Measurements from ENCODE around the gene SLC22A1. TPM values are rescaled to one million over a fixed set of nuclear protein-coding genes. Genes with fewer than 3 reads are reported as not detected.

SLC22A1 gene
- total and polyA plus RNA-seq, 10 of the 15 experiments (the other 5 are each of a cell fraction or from before 2014, with no cell fraction given), result 0.09 to 0.28 (median 0.15) TPM; not detected in 3

DNA sequence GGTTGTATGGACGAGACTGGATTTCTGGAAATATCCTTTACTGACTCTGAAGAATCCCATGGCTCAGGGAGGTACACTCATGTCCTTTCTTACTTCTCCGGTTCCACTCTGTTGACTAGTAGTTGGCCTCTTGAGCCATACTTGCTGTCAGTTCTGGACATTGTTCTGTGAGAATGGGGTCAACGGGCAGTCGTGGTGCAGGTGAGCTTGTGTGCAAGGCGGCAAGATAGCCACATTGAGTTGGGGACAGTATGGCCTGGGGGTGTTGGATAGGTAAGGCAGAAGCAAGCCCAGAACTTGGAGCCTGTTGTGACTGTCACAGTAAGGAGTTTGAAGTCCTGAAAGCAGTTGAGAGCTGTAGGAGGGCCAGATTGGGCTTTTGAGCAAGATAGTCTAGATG lies 13.5 kb upstream of the SLC22A1 start (continued):
- TF ChIP-seq ATF3 (IDR thresholded peaks at IDR 0.05; ENCODE audit: borderline replicate concordance, extremely low read depth, low read depth, low read length), result no peak
- TF ChIP-seq POLR2A (IDR thresholded peaks at IDR 0.05; ENCODE audit: low read depth, low read length), result no peak
- TF ChIP-seq HDAC6 (IDR thresholded peaks at IDR 0.05; ENCODE audit: unreplicated experiment), result no peak
- TF ChIP-seq SP1 (IDR thresholded peaks at IDR 0.05; ENCODE audit: low read depth, low read length), result no peak
- TF ChIP-seq SRF (IDR thresholded peaks at IDR 0.05; ENCODE audit: low read depth in 2 of 2, low read length in 2 of 2), result no peak
- TF ChIP-seq, protein P1, sequence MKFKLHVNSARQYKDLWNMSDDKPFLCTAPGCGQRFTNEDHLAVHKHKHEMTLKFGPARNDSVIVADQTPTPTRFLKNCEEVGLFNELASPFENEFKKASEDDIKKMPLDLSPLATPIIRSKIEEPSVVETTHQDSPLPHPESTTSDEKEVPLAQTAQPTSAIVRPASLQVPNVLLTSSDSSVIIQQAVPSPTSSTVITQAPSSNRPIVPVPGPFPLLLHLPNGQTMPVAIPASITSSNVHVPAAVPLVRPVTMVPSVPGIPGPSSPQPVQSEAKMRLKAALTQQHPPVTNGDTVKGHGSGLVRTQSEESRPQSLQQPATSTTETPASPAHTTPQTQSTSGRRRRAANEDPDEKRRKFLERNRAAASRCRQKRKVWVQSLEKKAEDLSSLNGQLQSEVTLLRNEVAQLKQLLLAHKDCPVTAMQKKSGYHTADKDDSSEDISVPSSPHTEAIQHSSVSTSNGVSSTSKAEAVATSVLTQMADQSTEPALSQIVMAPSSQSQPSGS (IDR thresholded peaks at IDR 0.05; ENCODE audit: low read length), result no peak
- no peak for TF ChIP-seq YBX1 (IDR thresholded peaks at IDR 0.05)

DNA sequence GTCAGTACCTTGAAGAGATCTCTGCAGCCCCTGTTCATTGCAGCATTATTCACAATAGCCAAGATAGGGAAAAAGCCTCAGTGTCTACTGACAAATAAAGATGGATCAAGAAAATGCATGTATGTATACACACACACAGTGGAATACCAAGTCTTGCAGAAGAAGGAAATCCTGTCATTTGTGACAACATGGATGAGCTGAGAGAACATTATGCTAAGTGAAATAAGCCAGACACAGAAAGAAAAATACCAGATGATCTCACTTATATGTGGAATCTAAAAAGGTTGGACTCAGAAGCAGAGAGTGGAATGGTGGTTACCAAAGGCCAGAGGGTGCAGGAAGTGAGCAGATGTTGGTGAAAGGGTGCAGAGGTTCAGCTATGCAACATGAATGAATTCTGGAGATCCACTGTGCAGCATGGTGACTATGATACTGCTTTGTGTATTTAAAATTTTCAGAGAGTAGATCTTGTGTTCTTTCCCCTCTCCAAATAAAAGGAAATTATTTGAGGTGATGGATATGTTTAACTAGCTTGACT lies 11.0 kb upstream of the SLC22A1 start:
- RAD21 ChIA-PET (ENCODE audit: unreplicated experiment), result no interaction called here
- DNase-seq (ENCODE audit: low read depth, low spot score) (no peak), FAIRE-seq (no peak), ATAC-seq (no peak; the same call in 2 of the 3 replicates)
- Histone ChIP-seq H3K9ac (ENCODE audit: control insufficient read depth, insufficient read depth, low read length) (no peak overlapping the region), H3K4me3 (no peak overlapping the region), H3K79me2 (ENCODE audit: control insufficient read depth, insufficient read depth, low read length) (no peaks in the 10 kb centered on the region), H3K36me3 (ENCODE audit: control insufficient read depth in 2 of 2, insufficient read depth in 2 of 2, low read length in 1 of 2) (peaks cover 0 to 2% of the 10 kb centered on the region in 2 experiments), H3K27ac (ENCODE audit: control insufficient read depth, insufficient read depth) (no peak overlapping the region), H2AFZ (ENCODE audit: control insufficient read depth, low read depth, low read length) (no peak overlapping the region), H3K9me3 (replicated peaks; ENCODE audit: control insufficient read depth, insufficient read depth, low read length) (no peaks in the 10 kb centered on the region), H3K4me2 (ENCODE audit: control insufficient read depth, insufficient read depth) (no peak overlapping the region), H3K4me1 (ENCODE audit: control insufficient read depth, insufficient read depth, low read length) (no peaks in the 10 kb centered on the region), H4K20me1 (ENCODE audit: control insufficient read depth, insufficient read depth) (no peaks in the 10 kb centered on the region), H3K27me3 (replicated peaks in 1 of 2; ENCODE audit: control insufficient read depth in 2 of 2, insufficient read depth in 2 of 2, low read length in 1 of 2) (no peaks in the 10 kb centered on the region)
- intact Hi-C loops (cut with micrococcal nuclease; ENCODE audit: unreplicated experiment) (no loop called here), in situ Hi-C loops (cut with MboI) (no loop called here)
- CTCF ChIA-PET, result no interaction called here
- TF ChIP-seq MEF2B (IDR thresholded peaks at IDR 0.05; ENCODE audit: partially characterized antibody, poor library complexity, severe bottlenecking) (no peak), TAF1 (IDR thresholded peaks at IDR 0.05; ENCODE audit: borderline replicate concordance, low read depth, low read length) (no peak), CHD1 (IDR thresholded peaks at IDR 0.05; ENCODE audit: low read depth, low read length) (no peak), HDAC2 (IDR thresholded peaks at IDR 0.05) (no peak), ZBTB40 (IDR thresholded peaks at IDR 0.05; ENCODE audit: borderline replicate concordance) (no peak), TCF7 (IDR thresholded peaks at IDR 0.05; ENCODE audit: borderline replicate concordance) (no peak), ZNF384 (IDR thresholded peaks at IDR 0.05; ENCODE audit: borderline replicate concordance, low read depth, low read length) (no peak), HDGF (IDR thresholded peaks at IDR 0.05) (no peak), NBN (IDR thresholded peaks at IDR 0.05) (no peak)
- TF ChIP-seq, protein P2, sequence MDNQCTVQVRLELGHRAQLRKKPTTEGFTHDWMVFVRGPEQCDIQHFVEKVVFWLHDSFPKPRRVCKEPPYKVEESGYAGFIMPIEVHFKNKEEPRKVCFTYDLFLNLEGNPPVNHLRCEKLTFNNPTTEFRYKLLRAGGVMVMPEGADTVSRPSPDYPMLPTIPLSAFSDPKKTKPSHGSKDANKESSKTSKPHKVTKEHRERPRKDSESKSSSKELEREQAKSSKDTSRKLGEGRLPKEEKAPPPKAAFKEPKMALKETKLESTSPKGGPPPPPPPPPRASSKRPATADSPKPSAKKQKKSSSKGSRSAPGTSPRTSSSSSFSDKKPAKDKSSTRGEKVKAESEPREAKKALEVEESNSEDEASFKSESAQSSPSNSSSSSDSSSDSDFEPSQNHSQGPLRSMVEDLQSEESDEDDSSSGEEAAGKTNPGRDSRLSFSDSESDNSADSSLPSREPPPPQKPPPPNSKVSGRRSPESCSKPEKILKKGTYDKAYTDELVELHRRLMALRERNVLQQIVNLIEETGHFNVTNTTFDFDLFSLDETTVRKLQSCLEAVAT (IDR thresholded peaks at IDR 0.05), result no peak
- SMC1A ChIA-PET (ENCODE audit: uncharacterized antibody, unreplicated experiment), result interaction anchor here (0.9 kb wide), 1 partner anchor 168 kb away, joined by 3 read pairs; no protein-coding TSS in a partner anchor
- POLR2A ChIA-PET, result no interaction called here
- BruUV-seq (replicated peaks), result no TSS peak

All from GM12878 (cell line).